Measurements from ENCODE around the gene C2CD3.

The C2CD3 gene

DNA sequence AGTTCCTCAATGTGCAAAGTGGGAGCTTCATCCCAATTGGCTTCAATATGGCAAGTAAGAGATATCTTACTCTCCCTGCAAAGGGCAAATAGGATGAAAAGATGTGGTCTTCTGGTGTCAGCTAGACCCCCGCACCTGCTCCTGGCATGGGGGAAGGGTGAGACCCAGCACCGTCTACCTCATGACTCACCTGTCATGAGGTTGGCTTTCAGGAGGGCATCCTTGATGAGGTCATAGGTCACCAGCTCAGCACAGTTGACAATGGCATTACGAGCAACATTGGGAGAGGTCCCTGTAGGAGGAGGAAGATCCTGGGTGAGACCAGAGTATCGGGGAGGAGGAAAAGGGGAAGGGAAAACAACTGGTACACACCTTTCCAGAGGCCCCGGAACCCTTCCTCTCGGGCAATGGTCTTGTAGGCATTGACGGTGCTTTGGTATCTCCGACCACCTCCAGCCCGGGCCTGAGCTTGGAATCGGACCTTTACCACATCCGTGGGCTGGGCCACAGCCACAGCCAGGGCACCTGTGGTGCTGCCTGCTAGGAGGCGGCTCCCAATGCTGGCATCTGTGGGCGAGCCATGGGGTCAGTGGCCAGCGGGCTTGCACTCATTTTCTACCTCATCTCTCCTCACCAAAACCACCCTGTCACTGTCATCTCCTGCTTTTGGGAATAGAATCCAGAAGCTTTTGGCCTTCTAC lies 194.2 kb downstream of the C2CD3 start:
- no peak for DNase-seq

DNA sequence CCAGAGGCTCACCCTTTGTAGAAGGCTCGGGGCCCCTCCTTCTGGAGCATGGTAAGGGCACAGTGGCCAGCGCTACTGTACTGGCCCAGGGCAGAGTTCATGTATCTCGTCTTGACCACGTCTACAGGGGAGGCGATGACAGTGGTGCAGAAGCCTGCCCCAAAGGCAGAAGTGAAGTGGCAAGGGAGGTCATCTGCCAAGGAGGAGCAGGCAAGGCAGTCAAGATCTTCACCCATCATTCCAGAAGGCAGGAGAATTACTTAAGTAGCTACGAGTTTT lies 195.4 kb downstream of the C2CD3 start:
- no peak for DNase-seq

DNA sequence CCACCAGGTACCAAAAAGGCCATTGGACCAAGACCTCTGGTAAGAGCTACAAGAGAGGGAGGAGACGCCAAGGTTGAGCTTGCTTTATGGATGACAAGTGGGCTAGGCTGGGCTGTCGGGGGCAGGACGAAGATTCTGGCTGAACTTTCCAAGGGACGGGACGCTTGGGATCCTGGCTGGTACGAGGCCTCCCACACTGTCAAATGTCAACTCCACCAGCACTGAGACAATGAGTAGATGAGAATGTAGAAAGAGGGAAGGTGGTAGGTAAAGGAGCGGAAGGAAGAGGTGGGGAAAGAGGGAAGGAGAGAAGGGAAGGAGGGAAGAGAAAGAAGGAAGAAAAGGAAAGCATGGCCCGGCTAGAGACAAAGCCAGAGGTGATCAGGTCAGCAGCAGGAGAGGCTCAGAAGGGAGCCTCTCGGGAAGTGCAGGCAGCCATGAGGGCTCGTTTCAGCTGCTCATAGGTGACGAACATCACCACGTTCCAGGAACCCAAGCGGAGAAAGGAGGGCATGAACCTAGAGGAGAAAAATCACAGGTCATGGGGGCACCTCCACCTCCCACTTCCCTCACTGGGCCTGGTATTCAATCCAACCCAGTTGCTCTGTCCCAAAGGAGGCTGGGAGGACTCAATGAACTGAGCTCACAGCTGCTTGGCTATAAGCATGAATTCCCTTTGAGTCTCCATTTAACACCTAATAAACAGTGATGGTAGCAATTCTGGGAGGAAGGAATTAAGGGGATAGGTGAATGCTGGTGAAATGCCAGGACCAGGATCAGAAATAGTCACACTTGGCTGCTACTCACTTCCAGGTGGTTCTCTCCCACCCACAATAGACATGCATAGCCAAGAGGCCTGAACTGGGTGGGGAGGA lies 196.0 kb downstream of the C2CD3 start:
- no peak for DNase-seq

DNA sequence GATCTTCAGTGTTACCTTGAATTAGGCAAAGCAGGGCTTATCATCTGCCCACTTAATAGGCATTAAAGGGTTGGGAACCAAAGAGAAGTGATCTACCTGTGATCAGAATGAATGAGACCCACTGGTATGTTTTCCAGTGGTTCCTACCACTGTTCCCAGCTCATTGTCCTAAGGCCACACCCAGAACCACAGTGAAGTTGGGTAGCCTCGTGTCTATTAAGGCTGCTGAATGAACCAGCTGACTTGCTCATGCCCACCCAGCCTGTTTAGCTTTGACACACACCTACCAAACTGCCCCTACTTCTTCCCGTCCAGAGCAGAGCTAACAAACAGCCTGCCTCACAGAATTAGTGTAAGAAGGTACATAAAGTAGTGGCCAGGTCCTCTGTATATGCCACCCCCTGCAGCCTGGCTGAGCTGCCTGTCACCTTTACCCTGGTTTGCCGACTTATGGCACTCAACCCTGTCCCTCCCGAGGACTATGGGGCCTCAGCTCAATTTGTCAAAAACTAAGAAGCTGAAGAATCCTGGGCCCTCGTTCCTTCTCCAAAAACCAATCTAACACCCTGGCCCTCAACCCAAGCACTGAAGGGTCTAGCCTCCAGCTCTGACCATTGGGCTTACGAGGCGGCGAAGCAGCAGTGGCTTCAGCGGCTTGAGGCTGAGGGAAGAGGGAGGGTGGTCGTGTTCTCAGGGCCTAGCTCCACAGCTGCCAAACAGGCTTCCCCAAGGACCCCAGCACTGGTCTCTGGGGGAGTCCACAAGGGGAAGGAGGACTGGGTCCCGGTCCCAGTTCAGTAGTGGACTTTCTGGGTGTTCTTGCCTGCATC lies 198.0 kb downstream of the C2CD3 start:
- no peak for DNase-seq

DNA sequence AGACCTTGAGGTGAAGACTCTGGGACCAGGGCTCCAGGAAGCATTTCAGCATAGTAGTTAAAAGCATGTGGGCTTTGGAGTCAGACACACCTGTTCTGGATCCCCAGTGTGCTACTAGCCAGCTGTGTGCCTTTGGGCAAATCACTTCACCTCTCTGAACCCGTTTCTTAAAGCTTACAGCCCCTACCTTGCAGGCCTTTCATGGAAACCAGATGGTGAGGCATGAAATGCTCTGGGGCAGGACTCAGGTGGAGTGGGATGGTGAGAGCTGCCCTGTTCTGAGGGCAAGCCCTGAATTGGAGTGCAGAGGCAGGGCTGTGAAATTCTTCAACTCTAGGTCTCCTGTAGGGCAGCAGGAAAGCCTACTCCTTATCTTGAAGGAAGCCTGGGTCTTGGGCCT lies 198.6 kb downstream of the C2CD3 start:
- no peak for DNase-seq

DNA sequence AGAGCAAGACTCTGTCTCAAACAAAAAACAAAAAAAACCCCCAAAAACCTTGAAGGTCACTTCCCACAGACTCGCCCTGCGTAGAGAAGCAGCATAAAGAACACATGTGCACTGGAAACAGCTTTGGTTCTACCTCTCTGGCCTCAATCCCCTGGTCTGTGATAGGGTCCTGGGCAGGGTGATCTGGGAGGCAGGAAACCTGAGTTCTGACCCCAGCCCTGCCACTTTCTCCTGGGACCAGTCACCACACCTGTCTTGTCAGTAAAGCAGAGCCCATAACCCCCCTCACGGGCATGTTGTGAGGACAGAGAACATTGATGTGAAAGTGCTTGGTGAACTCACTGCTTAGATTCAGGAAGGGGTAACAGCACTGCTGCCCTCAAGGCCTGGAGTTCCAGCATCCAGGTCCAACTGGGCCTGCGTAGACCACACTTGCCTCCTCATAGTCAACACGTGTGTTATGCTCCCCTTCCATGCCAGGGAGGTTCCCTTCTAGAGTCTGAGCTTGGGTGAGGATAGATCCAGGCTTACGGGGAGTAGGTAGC lies 199.6 kb downstream of the C2CD3 start:
- no peak for DNase-seq

DNA sequence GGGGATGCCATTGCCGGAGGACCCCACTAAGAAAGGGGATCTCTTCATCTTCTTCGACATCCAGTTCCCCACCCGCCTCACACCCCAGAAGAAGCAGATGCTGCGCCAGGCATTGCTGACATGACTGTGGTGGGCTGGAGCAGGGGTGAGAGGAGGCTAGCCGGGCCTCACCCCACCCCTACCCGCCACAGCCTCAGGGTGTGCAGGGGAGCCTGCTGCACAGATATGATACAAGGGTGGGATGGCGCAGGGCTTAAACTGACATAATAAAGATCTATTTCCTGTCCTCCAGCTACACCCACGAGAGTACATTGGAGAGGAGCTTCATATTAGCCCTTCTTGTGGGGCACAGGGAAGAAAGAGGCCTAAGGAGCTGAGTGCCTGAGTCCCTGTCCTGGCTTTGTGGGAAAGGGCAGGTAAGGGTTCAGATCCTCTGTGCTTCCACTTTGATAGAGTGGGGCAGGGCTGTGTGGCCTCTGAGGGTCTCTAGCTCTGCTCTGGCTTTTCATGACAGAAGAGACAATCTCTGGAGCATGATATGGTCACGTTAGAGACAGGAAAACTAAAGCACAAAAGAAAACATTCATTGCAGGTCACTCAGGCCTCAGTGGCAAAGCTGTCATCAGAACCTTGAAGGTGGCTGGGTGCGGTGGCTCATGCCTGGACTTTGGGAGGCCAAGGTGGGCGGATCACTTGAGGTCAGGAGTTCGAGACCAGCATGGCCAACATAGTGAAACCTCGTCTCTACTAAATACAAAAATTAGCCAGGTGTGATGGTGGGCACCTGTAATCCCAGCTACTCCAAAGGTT lies 200.6 kb downstream of the C2CD3 start:
- no peak for DNase-seq

DNA sequence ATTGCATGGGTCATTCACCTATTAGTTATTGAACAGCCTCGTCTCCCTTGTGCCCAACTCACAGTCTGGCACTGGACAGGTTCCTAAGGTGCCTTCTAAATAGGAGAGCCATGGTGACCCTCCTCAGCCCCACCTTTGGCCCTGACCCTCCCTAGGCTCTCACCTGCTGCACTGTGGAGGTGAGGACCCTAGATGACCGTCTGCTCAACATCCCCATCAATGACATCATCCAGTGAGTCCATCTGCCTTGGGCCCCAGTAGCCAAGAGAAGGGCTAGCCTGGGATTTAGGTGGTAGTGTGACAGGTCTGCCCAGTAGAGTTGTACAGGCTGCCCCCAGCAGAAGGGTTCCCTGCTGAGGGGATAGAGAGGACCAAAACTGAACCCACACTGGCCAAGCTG lies 201.7 kb downstream of the C2CD3 start:
- DNase-seq, result no peak

DNA sequence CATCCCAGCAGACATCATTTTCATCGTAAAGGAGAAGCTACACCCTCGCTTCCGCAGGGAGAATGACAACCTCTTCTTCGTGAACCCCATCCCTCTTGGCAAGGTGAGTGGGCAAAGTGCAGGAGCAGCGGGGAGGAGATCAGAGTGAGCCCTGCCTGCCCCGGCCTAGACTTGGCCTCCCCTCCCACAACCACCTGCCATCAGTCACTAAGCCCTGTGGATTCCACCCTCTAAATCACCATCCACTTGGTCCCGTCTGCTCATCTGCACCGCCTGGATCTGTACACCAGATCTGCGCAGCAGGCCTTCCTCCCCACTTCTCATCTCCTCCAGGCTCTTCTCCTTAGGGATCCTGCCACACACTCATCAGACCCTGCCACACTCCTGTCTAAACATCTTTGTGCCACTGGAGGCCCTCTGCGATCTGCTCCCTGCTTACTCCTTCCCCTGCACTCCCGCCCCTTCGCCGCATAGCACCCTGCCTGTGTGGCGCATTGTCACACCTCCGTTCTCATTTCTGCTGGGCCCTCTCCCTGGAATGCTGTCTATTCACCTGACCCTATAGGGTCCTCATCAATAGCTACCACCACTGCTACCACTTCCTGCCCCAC lies 202.3 kb downstream of the C2CD3 start:
- no peak for DNase-seq

DNA sequence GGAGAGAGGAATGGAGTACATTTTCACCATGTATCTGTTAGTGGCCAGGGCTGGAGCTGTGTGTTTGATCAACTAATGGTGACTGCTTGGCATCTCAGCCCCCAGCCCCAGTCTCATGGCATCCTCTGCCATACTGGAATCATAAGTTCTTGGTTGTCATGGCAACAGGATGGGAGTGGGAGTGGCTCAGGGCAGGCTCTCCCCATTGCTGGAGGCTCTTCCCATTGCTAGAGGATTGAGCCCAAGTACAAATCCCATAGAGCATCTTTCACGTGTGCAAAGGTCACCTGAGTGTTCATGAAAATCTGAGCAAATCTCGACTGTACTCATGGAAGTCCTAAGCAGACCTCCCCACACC lies 205.1 kb downstream of the C2CD3 start:
- no peak for DNase-seq

DNA sequence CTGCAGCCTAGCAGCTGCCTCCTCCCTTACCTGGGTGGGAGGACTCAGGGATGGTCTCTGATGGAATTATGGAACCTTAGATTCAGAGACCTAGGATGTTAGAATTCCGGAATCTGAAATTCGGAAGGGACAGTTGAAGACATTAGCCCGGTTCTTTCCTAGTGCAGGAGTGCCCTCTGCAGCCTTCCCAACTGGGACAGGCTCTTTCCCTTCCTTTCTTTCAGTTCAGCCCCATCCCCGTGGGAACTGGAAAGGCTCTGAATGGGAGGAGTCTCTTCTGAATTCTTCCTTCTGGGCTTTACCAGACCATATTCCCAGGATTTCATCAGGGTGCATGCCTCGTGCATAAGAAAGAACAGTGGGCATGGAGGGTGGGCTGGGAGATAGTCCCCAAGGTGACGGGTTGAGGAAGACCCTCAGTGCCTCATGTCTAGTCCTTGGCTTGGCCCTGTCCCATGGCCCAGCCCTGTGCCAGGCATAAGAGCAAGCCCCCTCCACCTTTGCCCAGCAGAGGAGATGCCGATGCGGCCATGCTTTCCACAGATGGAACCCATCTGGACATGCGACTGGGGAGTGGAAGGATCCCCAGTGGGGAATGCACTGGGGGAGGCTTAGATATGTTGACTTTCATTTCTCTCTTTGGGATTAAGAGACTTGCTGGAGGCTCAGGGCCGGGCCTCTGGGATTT lies 205.6 kb downstream of the C2CD3 start:
- no peak for DNase-seq

DNA sequence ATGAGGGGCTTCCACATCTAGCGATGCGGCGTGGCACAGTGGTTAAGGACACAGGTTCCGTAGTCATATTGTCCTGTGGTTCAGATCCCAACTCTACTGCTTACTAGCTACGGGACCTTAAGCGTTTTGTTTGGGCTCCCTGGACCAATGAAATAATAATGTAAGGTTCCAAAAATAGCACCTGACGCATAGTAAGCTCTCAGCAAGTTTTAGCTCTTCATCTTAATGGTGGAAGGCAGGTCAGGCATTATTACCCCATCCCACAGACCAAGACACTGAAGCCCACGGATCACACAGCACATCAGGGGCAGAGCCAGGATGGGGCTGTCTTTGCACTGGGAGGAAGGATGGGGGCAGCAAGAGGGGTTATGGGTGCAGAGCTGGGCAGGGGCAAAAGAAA lies 206.9 kb downstream of the C2CD3 start:
- no peak for DNase-seq

All from activated CD4-positive, alpha-beta T cell treated with anti-CD3 and anti-CD28 coated beads for 48 hours (primary cell).